Measurements from ENCODE around the gene PLAC1. TPM values are rescaled to one million over a fixed set of nuclear protein-coding genes. Genes with fewer than 3 reads are reported as not detected.

PLAC1 gene
- total RNA-seq, 1 experiment from 2014 or later = 0.34 TPM

- no peaks in the 10 kb centered on the region for H3K4me1 ChIP-seq (ENCODE audit: control insufficient read depth in 1 of 2, insufficient read depth in 2 of 2, low read length in 2 of 2)
- H2AFZ ChIP-seq (ENCODE audit: low read depth, low read length, poor library complexity, severe bottlenecking) = no peak overlapping the region
- ATAC-seq (no peak), DNase-seq (ENCODE audit: low read depth, low spot score) (no peak)
- no peaks in the 10 kb centered on the region for H3K36me3 ChIP-seq (ENCODE audit: control insufficient read depth in 1 of 2, insufficient read depth in 2 of 2, low read length in 2 of 2)
- H3K9ac ChIP-seq (ENCODE audit: low read length) = no peak overlapping the region
- BruUV-seq (replicated peaks) = no TSS peak
- ChIA-PET POLR2A (no interaction called here), CTCF (no interaction called here), RAD21 (ENCODE audit: low non-redundant PET in 1 of 2, low total read pairs in 2 of 2, uncharacterized antibody in 2 of 2, unreplicated experiment in 2 of 2) (no interaction called here)
- no peak overlapping the region for H3K27ac ChIP-seq (ENCODE audit: low read depth, low read length)
- intact Hi-C loops (cut with micrococcal nuclease) = no loop called here
- no peaks in the 10 kb centered on the region for H3K79me2 ChIP-seq (ENCODE audit: insufficient read depth, low read length)
- H3K27me3 ChIP-seq (ENCODE audit: insufficient read depth, low read length) = no peaks in the 10 kb centered on the region
- no peak overlapping the region for H3K4me2 ChIP-seq (ENCODE audit: low read length)
- no peak for TF ChIP-seq ATF3 (IDR thresholded peaks at IDR 0.05)
- no peaks in the 10 kb centered on the region for H3K9me2 ChIP-seq (ENCODE audit: insufficient read depth)
- no peaks in the 10 kb centered on the region for H3K9me3 ChIP-seq (ENCODE audit: control insufficient read depth in 1 of 2, insufficient read depth in 1 of 2, low read depth in 1 of 2, low read length in 2 of 2)
- no peak overlapping the region for H3K4me3 ChIP-seq (replicated peaks in 1 of 2; ENCODE audit: low read depth in 1 of 2, low read length in 2 of 2)
- H4K20me1 ChIP-seq (ENCODE audit: insufficient read depth) = no peaks in the 10 kb centered on the region
Measured at GRCh38 chrX:134631426-134632346, 26.6 kb downstream of the PLAC1 start.

GRCh38 chrX:134628663-134629062 is 29.6 kb downstream of the PLAC1 start:
- intact Hi-C loops (cut with micrococcal nuclease) = no loop called here
- BruUV-seq (replicated peaks) = no TSS peak
- Histone ChIP-seq H3K9me2 (ENCODE audit: insufficient read depth) (no peaks in the 10 kb centered on the region), H3K79me2 (ENCODE audit: insufficient read depth, low read length) (no peaks in the 10 kb centered on the region), H4K20me1 (ENCODE audit: insufficient read depth) (no peaks in the 10 kb centered on the region), H2AFZ (ENCODE audit: low read depth, low read length, poor library complexity, severe bottlenecking) (no peak overlapping the region), H3K4me1 (ENCODE audit: control insufficient read depth in 1 of 2, insufficient read depth in 2 of 2, low read length in 2 of 2) (no peaks in the 10 kb centered on the region), H3K4me3 (replicated peaks in 1 of 2; ENCODE audit: low read depth in 1 of 2, low read length in 2 of 2) (no peak overlapping the region), H3K4me2 (ENCODE audit: low read length) (no peak overlapping the region), H3K27ac (ENCODE audit: low read depth, low read length) (no peak overlapping the region), H3K36me3 (ENCODE audit: control insufficient read depth in 1 of 2, insufficient read depth in 2 of 2, low read length in 2 of 2) (no peaks in the 10 kb centered on the region), H3K9me3 (ENCODE audit: control insufficient read depth in 1 of 2, insufficient read depth in 1 of 2, low read depth in 1 of 2, low read length in 2 of 2) (no peaks in the 10 kb centered on the region), H3K27me3 (ENCODE audit: insufficient read depth, low read length) (no peaks in the 10 kb centered on the region), H3K9ac (ENCODE audit: low read length) (no peak overlapping the region)
- POLR2A ChIA-PET = no interaction called here
- no peak for ATAC-seq
- CTCF ChIA-PET = no interaction called here
- RAD21 ChIA-PET (ENCODE audit: low non-redundant PET in 1 of 2, low total read pairs in 2 of 2, uncharacterized antibody in 2 of 2, unreplicated experiment in 2 of 2) = no interaction called here
- DNase-seq (ENCODE audit: low read depth, low spot score) = no peak
- TF ChIP-seq JUND (IDR thresholded peaks at IDR 0.05) (no peak), ATF3 (IDR thresholded peaks at IDR 0.05) (no peak)
